B cell (primary cell): ENCODE data around the gene ESYT1. TPM values are rescaled to one million over a fixed set of nuclear protein-coding genes. Genes with fewer than 3 reads are reported as not detected.

Source experiments
- ATAC-seq: fragments of 200-7000 bp; cut with Tn5 transposase; one replicate; pipeline ENCODE4 v1.10.0; 2021; ENCODE audit warnings: low read depth, mild to moderate bottlenecking, moderate number of reproducible peaks, moderate library complexity
- CTCF ChIA-PET: fragments of 350-600 bp; sonication (Branson Sonifier 250); formaldehyde crosslinking; loops from one replicate; lab custom pipeline; 2021; ENCODE audit warnings: antibody characterized with exemption, inconsistent platforms; lab: Charles Lee
- POLR2A ChIA-PET: fragments of 350-600 bp; sonication (Branson Sonifier 250); formaldehyde crosslinking; loops from one replicate; lab custom pipeline; 2021; ENCODE audit warnings: antibody characterized with exemption; lab: Charles Lee
- DNase-seq: peaks from one replicate; pipeline ENCODE4 v3.0.0; 2013
- H2AFZ ChIP-seq: 2 replicates; pipeline ENCODE4 v1.6.1; 2012; ENCODE audit warnings: mild to moderate bottlenecking, low read depth, low read length; ENCODE audit not compliant: insufficient read depth, poor library complexity, severe bottlenecking
- H3K27ac ChIP-seq, 2 donors: 1 replicate in 1 of 2; 2 replicates in 1 of 2; pipeline ENCODE4 v1.5.1; 2012 to 2013; ENCODE audit warnings: low read length in 2 of 2, mild to moderate bottlenecking in 2 of 2, moderate library complexity in 1 of 2
- H3K27me3 ChIP-seq, 4 experiments: fragments of 200-600 bp in 1 of 4; sonication (generic) in 1 of 4; replicated peaks in 1 of 4; 1 replicate in 2 of 4; 2 replicates in 2 of 4; pipeline versions ENCODE4 v1.6.1 to v1.7.0; 2013 to 2016; ENCODE audit warnings: low read length in 3 of 4, mild to moderate bottlenecking in 2 of 4, mixed read lengths in 1 of 4, moderate library complexity in 1 of 4; ENCODE audit not compliant: insufficient read depth in 4 of 4, control insufficient read depth in 3 of 4; ENCODE audit errors: control extremely low read depth in 1 of 4
- H3K36me3 ChIP-seq, 2 experiments: replicated peaks in 1 of 2; 1 replicate in 1 of 2; 2 replicates in 1 of 2; pipeline versions ENCODE4 v1.6.1 to v1.7.1; 2013; ENCODE audit warnings: low read length in 1 of 2; ENCODE audit not compliant: insufficient read depth in 2 of 2, control insufficient read depth in 1 of 2; ENCODE audit errors: control extremely low read depth in 1 of 2, extremely low read depth in 1 of 2
- H3K4me1 ChIP-seq, 2 donors: fragments of 200-600 bp in 1 of 2; sonication (generic) in 1 of 2; 1 replicate in 1 of 2; 2 replicates in 1 of 2; pipeline versions ENCODE4 v1.5.1 to v1.6.1; 2013 to 2017; ENCODE audit warnings: low read length in 2 of 2; ENCODE audit not compliant: control insufficient read depth in 2 of 2, insufficient read depth in 2 of 2
- H3K4me2 ChIP-seq: replicated peaks from 2 replicates; pipeline ENCODE3; 2012; ENCODE audit warnings: mild to moderate bottlenecking, low read depth, low read length; ENCODE audit not compliant: poor library complexity, severe bottlenecking
- H3K4me3 ChIP-seq, 5 experiments: fragments of 200-600 bp in 1 of 5; sonication (generic) in 1 of 5; 1 replicate in 3 of 5; 2 replicates in 2 of 5; pipeline versions ENCODE4 v1.5.1 to v1.7.0; 2011 to 2016; ENCODE audit warnings: low read length in 4 of 5, mild to moderate bottlenecking in 4 of 5, low read depth in 2 of 5, control low read depth in 1 of 5, moderate library complexity in 1 of 5; ENCODE audit not compliant: insufficient read depth in 1 of 5; ENCODE audit errors: control extremely low read depth in 1 of 5, extremely low read depth in 1 of 5
- H3K79me2 ChIP-seq: fragments of 200-600 bp; sonication (generic); one replicate; pipeline ENCODE4 v1.6.0; 2016; ENCODE audit warnings: low read length; ENCODE audit not compliant: control insufficient read depth, insufficient read depth
- H3K9ac ChIP-seq: fragments of 200-600 bp; sonication (generic); 2 replicates; pipeline ENCODE4 v1.6.1; 2017; ENCODE audit warnings: mild to moderate bottlenecking, low read length, moderate library complexity
- H3K9me3 ChIP-seq, 3 donors: one replicate each; pipeline versions ENCODE4 v1.6.1 to v1.7.1; 2013; ENCODE audit warnings: low read length in 2 of 3; ENCODE audit not compliant: control insufficient read depth in 2 of 3, insufficient read depth in 1 of 3; ENCODE audit errors: control extremely low read depth in 1 of 3
- H4K20me1 ChIP-seq: 2 replicates; pipeline ENCODE4 v1.6.0; 2012; ENCODE audit warnings: mild to moderate bottlenecking, low read length; ENCODE audit not compliant: insufficient read depth, control insufficient read depth, poor library complexity, severe bottlenecking
- H3K27ac Mint-ChIP-seq: one replicate; pipeline ENCODE4 v1.8.0; 2021; ENCODE audit warnings: mixed read lengths
- H3K27me3 Mint-ChIP-seq: one replicate; pipeline ENCODE4 v1.8.0; 2021; ENCODE audit warnings: mixed read lengths
- H3K4me1 Mint-ChIP-seq: one replicate; pipeline ENCODE4 v1.8.0; 2021; ENCODE audit warnings: mixed read lengths
- H3K4me3 Mint-ChIP-seq: one replicate; pipeline ENCODE4 v1.8.0; 2021; ENCODE audit warnings: mixed read lengths
- H3K9me3 Mint-ChIP-seq: one replicate; pipeline ENCODE4 v1.8.0; 2022; ENCODE audit warnings: mixed read lengths; ENCODE audit not compliant: insufficient read depth
- EZH2 ChIP-seq: IDR thresholded peaks from 2 replicates; pipeline ENCODE4 v1.6.1; 2012; ENCODE audit warnings: borderline replicate concordance, low read depth, mild to moderate bottlenecking, moderate library complexity, low read length; ENCODE audit not compliant: insufficient read depth, poor library complexity, severe bottlenecking
- WGBS: methylation state at CpG from one replicate; pipeline ENCODE4 v1.1.5; 2013; ENCODE audit warnings: missing lambda C conversion rate; ENCODE audit not compliant: insufficient coverage; 5-methylcytosine and 5-hydroxymethylcytosine counted together
- intact Hi-C: fragments of 100-400 bp; cut with micrococcal nuclease; formaldehyde crosslinking; loops from one replicate; pipeline ENCODE4 v1.10.0; 2022
- polyA plus RNA-seq: library from polyadenylated mRNA; depleted of rRNA; stranded (reverse); fragments of >200 nt; gene quantifications from 2 replicates; pipeline ENCODE4 v1.2.3, GENCODE V29; 2012
- total RNA-seq, 2 donors: library from RNA; stranded (reverse); fragments of 120-200 nt in 1 of 2; gene quantifications; 1 replicate in 1 of 2; 2 replicates in 1 of 2; pipeline versions ENCODE4 v1.2.3 to v1.2.4, GENCODE V29; 2013 to 2022
- TF ChIP-seq, protein P1 (sequence below): fragments of 200-600 bp; IDR thresholded peaks from one replicate; pipeline ENCODE4 v1.8.0; 2022; ENCODE audit warnings: antibody characterized with exemption, mild to moderate bottlenecking

The ESYT1 gene
- total and polyA plus RNA-seq, 2 donors (not counting 1 experiment from before 2014, with no cell fraction given) = 154 to 162 TPM

DNA sequence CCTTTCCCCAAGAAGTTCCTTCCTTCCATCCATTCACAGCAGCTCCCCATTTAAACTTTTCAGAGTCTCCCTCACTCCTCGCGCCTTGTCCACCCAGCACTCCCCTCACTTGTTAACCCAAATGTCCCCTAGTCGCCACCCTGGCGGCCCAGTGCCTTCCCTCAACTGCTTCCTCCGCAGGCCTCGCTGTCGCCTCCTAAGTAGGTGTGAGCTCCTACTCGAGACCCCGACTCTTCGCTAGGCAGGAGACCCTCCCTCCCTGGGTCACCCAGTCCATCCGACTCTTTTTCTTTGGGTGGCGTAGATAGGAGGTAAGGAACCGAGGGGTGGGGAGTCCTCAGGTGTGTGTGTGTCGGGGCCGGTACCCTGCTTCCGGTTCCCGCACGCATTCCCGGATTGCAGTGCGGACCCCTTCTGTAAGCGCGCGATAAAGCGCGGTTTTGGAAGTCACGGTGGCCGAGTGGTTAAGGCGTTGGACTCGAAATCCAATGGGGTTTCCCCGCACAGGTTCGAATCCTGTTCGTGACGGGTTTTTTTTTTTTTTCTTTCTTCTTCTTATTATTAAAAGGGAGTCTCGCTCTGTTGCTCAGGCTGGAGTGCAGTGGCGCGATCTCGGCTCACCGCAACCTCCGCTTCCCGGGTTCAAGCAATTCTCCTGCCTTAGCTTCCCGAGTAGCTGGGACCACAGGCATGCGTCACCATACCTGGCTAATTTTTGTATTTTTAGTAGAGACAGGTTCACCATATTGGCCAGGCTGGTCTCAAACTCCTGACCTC is 62.0 kb downstream of the ESYT1 start:
- intact Hi-C loops = loop anchor here (1.0 to 10.0 kb wide), 8 partner anchors 32 to 278 kb away; partner anchors contain the start of genes CNPY2, MYL6, RPS26 and SPRYD4
- CTCF ChIA-PET = interaction anchor here (0.5 to 6.7 kb wide), 46 partner anchors 9 to 497 kb away, joined by 3 to 247 read pairs (median 5); partner anchors contain the start of genes ANKRD52, COQ10A, ESYT1 and MYL6B
- no peaks in the 10 kb centered on the region for H3K9me3 Mint-ChIP-seq
- Histone ChIP-seq H3K9ac (peak overlapping the region; percentile 92), H3K27me3 (no peaks in the 10 kb centered on the region), H3K36me3 (peaks cover 0 to 13% of the 10 kb centered on the region in 2 experiments), H3K9me3 (no peaks in the 10 kb centered on the region), H4K20me1 (no peaks in the 10 kb centered on the region), H3K4me2 (peak overlapping the region; percentile 99), H3K4me3 (peak overlapping the region; percentile 22 to 89 (median 85)), H3K4me1 (peaks cover 19 to 34% of the 10 kb centered on the region in 2 donors), H2AFZ (peak overlapping the region; percentile 97), H3K79me2 (peaks cover 29% of the 10 kb centered on the region), H3K27ac (peak overlapping the region; percentile 75 to 86)
- peak overlapping the region; percentile 98 for H3K4me3 Mint-ChIP-seq
- TF ChIP-seq EZH2 = no peak
- TF ChIP-seq, protein P1, sequence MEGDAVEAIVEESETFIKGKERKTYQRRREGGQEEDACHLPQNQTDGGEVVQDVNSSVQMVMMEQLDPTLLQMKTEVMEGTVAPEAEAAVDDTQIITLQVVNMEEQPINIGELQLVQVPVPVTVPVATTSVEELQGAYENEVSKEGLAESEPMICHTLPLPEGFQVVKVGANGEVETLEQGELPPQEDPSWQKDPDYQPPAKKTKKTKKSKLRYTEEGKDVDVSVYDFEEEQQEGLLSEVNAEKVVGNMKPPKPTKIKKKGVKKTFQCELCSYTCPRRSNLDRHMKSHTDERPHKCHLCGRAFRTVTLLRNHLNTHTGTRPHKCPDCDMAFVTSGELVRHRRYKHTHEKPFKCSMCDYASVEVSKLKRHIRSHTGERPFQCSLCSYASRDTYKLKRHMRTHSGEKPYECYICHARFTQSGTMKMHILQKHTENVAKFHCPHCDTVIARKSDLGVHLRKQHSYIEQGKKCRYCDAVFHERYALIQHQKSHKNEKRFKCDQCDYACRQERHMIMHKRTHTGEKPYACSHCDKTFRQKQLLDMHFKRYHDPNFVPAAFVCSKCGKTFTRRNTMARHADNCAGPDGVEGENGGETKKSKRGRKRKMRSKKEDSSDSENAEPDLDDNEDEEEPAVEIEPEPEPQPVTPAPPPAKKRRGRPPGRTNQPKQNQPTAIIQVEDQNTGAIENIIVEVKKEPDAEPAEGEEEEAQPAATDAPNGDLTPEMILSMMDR = peak; percentile 41
- DNase-seq = peak; percentile 86
- peak overlapping the region; percentile 97 for H3K27ac Mint-ChIP-seq
- POLR2A ChIA-PET = interaction anchor here (0.6 to 3.2 kb wide), 23 partner anchors 18 to 298 kb away, joined by 3 to 35 read pairs (median 6); partner anchors contain the start of genes COQ10A, CS, ESYT1 and GLS2
- H3K4me1 Mint-ChIP-seq = peaks cover 49% of the 10 kb centered on the region
- WGBS = 1% methylated on average over 22 of the region's 42 CpGs
- H3K27me3 Mint-ChIP-seq = no peaks in the 10 kb centered on the region
- ATAC-seq = peak; percentile 18
